HCT116 (cell line): ENCODE data around the gene LCLAT1.

ENCODE experiments used
- CTCF ChIP-seq, 3 experiments: fragments of 200-600 bp in 1 of 3; sonication (generic) in 1 of 3; IDR thresholded peaks in 2 of 3; conservative IDR thresholded peaks in 1 of 3; 2 replicates each; pipeline ENCODE4 v1.5.1; 2012 to 2017; ENCODE audit warnings: low read depth in 2 of 3, low read length in 2 of 3, antibody characterized with exemption in 1 of 3, borderline replicate concordance in 1 of 3, control low read depth in 1 of 3, mild to moderate bottlenecking in 1 of 3, mixed read lengths in 1 of 3, mixed run types in 1 of 3, moderate library complexity in 1 of 3; ENCODE audit not compliant: insufficient read depth in 1 of 3
- EZH2 ChIP-seq: fragments of 200-600 bp; sonication (generic); IDR thresholded peaks from 2 replicates; pipeline ENCODE4 v1.6.1; 2017; ENCODE audit warnings: antibody characterized with exemption, mixed run types
- JUND ChIP-seq: IDR thresholded peaks from 2 replicates; pipeline ENCODE4 v1.6.1; 2012
- POLR2A ChIP-seq: IDR thresholded peaks from 2 replicates; pipeline ENCODE4 v1.7.0; 2011; ENCODE audit warnings: borderline replicate concordance; ENCODE audit not compliant: insufficient read depth, insufficient read length; ENCODE audit errors: extremely low read depth
- RAD21 ChIP-seq: IDR thresholded peaks from 2 replicates; pipeline ENCODE4 v1.6.1; 2012; ENCODE audit warnings: low read depth, mild to moderate bottlenecking
- SIN3A ChIP-seq: IDR thresholded peaks from 2 replicates; pipeline ENCODE4 v1.6.1; 2012; ENCODE audit warnings: low read depth
- YY1 ChIP-seq: IDR thresholded peaks from 2 replicates; pipeline ENCODE4 v1.6.1; 2011; ENCODE audit warnings: low read length, low read depth, moderate library complexity, mild to moderate bottlenecking; ENCODE audit not compliant: insufficient replicate concordance; ENCODE audit errors: extremely low read depth
- ZFX ChIP-seq: fragments of 450-650 bp; IDR thresholded peaks from 2 replicates; pipeline ENCODE4 v1.6.1; 2017
- TF ChIP-seq, protein P1 (sequence below): IDR thresholded peaks from 2 replicates; pipeline ENCODE4 v1.6.1; 2011; ENCODE audit warnings: mild to moderate bottlenecking, low read length, moderate library complexity; ENCODE audit not compliant: insufficient replicate concordance; ENCODE audit errors: extremely low read depth
- TF ChIP-seq, protein P2 (sequence below): IDR thresholded peaks from 2 replicates; pipeline ENCODE4 v1.6.1; 2012; ENCODE audit warnings: low read depth

- TF ChIP-seq SIN3A (no peak), CTCF (IDR thresholded peaks at IDR 0.05 in 2 of 3, conservative IDR thresholded peaks at IDR 0.05 in 1 of 3; ENCODE audit: borderline replicate concordance in 1 of 3, insufficient read depth in 1 of 3, low read depth in 2 of 3, low read length in 2 of 3) (no peak), RAD21 (peak; percentile 34; the same call in 1 of the 2 replicates), EZH2 (no peak), ZFX (no peak), JUND (no peak), POLR2A (no peak), YY1 (no peak)
- TF ChIP-seq, protein P1, sequence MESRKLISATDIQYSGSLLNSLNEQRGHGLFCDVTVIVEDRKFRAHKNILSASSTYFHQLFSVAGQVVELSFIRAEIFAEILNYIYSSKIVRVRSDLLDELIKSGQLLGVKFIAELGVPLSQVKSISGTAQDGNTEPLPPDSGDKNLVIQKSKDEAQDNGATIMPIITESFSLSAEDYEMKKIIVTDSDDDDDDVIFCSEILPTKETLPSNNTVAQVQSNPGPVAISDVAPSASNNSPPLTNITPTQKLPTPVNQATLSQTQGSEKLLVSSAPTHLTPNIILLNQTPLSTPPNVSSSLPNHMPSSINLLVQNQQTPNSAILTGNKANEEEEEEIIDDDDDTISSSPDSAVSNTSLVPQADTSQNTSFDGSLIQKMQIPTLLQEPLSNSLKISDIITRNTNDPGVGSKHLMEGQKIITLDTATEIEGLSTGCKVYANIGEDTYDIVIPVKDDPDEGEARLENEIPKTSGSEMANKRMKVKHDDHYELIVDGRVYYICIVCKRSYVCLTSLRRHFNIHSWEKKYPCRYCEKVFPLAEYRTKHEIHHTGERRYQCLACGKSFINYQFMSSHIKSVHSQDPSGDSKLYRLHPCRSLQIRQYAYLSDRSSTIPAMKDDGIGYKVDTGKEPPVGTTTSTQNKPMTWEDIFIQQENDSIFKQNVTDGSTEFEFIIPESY: no peak
- TF ChIP-seq, protein P2, sequence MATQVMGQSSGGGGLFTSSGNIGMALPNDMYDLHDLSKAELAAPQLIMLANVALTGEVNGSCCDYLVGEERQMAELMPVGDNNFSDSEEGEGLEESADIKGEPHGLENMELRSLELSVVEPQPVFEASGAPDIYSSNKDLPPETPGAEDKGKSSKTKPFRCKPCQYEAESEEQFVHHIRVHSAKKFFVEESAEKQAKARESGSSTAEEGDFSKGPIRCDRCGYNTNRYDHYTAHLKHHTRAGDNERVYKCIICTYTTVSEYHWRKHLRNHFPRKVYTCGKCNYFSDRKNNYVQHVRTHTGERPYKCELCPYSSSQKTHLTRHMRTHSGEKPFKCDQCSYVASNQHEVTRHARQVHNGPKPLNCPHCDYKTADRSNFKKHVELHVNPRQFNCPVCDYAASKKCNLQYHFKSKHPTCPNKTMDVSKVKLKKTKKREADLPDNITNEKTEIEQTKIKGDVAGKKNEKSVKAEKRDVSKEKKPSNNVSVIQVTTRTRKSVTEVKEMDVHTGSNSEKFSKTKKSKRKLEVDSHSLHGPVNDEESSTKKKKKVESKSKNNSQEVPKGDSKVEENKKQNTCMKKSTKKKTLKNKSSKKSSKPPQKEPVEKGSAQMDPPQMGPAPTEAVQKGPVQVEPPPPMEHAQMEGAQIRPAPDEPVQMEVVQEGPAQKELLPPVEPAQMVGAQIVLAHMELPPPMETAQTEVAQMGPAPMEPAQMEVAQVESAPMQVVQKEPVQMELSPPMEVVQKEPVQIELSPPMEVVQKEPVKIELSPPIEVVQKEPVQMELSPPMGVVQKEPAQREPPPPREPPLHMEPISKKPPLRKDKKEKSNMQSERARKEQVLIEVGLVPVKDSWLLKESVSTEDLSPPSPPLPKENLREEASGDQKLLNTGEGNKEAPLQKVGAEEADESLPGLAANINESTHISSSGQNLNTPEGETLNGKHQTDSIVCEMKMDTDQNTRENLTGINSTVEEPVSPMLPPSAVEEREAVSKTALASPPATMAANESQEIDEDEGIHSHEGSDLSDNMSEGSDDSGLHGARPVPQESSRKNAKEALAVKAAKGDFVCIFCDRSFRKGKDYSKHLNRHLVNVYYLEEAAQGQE: no peak
Observed at GRCh38 chr2:30475542-30475941, 28.5 kb downstream of the LCLAT1 start.
